ENCODE data around the gene CP. TPM values are rescaled to one million over a fixed set of nuclear protein-coding genes. Genes with fewer than 3 reads are reported as not detected.
"Not testable (repeated sequence)": the region's sequence is repeated elsewhere in the genome, so short reads cannot be mapped to it uniquely, and the experiment has no call there.

CP gene
- total RNA-seq (2014; rRNA removed; shearing (Covaris generic)) = 0.43 and 0.53 TPM in 2 replicates
- 0.09 and 3.0 TPM in 2 replicates for polyA plus RNA-seq (2015; cell fraction: cytosol; rRNA removed)
- 0.38 and 12.2 TPM in 2 replicates for polyA plus RNA-seq (2015; cell fraction: nucleus; rRNA removed)

DNA sequence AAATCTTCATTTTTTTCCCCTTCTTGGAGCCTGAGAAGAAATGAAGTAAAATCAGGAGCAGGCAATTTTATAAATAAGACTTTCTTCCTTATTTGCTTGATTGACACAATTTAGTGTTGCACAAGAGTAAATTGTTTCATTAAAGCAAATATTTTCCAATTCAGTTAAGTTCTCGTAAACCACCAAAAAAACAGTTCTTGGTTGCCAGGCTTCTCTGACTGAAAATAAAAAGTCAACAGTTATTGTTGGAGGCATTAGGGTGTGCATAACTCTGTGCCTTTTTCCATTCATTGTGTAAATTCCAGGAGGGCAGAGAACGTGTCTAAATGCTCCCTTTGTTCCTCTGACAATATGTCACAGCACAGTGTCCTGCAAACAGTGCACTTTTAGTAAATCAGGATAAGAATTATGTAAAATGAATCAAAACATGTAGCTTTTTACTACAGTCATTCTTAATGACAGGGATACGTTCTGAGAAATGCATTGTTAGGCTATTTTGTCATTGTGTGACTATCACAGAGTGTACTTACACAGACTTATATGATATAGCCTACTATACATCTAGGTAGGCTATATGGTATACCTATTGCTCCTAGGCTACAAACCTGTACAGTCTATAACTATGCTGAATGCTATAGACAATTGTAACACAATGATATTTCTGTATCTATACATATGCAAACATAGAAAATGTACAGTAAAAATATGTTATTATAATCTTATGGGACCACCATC is at the start of gene CP:
CP (minus strand) TSS at position 47 of the 735 bp plus-strand sequence; CDS start at position 10, 37 bp downstream.
- in situ Hi-C loops (cut with HindIII; ENCODE audit: low pct_unique_long_range_greater_than_20kb, low sequenced_read_pairs) = no loop called here
- DNase-seq (ENCODE audit: low read depth, low spot score) = peak; percentile 61

DNA sequence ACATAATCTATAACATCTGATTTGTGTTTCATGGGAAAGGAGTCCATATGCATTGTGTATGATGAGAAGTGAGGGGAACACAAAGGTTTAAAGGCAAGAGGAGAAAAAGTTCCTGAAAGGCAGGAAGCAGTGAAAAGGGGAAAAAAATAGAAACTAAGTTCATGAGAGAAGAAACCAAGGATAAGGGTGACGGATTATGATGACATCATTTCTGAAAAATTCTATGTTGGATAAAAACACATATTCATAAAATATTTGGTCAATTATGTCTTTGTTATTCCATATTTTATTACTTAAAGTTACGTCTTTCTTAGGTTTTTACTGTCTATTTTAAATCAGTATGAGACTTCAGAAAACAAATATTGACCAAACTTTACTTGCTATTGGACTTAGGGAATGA is 48.6 kb upstream of the CP start:
- no peak for DNase-seq (ENCODE audit: low read depth, low spot score)
- in situ Hi-C loops (cut with HindIII; ENCODE audit: low pct_unique_long_range_greater_than_20kb, low sequenced_read_pairs) = no loop called here

DNA sequence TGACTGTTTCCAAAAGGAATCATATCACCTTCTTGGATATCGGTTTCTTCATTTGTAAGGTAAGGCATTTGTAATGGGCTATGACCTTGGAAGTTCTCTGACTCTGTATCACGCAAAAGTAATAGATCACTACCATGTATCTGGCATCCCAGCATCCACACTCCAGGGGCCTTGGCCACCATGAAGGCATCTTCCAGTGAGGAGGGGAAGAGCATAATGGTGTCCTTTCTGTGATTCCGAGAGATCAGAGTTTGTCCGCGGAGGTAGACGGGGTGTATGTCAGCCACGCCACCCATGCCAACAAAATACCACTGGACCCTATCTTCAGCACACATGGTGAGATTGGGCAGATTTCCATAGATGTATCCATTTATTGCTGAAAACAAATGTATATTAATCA is 48.1 kb upstream of the CP start:
- in situ Hi-C loops (cut with HindIII; ENCODE audit: low pct_unique_long_range_greater_than_20kb, low sequenced_read_pairs) = no loop called here
- no peak for DNase-seq (ENCODE audit: low read depth, low spot score)

DNA sequence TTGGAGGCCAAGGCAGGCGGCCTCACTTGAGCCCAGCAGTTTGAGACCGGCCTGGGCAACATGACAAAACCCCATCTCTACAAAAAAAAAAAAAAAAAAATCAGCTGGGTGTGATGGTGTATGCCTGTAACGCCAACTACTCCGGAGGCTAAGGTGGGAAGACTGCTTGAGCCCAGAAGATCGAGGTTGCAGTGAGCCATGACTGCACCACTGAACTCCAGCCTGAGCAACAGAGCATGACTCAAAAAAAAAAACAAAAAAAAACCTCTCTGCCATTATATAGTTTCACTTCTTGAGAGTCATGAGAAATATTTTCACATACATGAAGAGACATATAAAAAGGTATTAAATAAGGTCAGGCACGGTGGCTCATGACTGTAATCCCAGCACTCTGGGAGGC is 45.9 kb upstream of the CP start:
- DNase-seq (ENCODE audit: low read depth, low spot score) = no peak
- in situ Hi-C loops (cut with HindIII; ENCODE audit: low pct_unique_long_range_greater_than_20kb, low sequenced_read_pairs) = no loop called here

DNA sequence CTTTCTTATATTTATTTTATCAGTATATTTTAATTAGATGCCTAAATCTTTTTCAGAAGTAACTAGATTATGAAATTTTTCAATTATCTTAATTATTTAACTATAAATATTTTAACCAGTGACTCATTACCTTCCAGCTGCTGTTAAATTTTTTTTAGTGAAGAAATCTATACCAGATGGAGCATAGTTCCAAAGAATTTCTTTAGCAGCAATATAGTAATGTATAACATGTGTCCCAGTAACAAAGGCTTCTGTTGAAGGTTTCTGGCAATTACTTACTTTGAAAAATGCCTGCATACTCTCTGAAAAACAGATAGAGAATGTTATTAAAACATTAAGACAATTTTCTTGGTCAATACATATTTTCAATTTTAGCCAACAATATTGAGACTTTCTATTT is 45.1 kb upstream of the CP start:
- in situ Hi-C loops (cut with HindIII; ENCODE audit: low pct_unique_long_range_greater_than_20kb, low sequenced_read_pairs) = no loop called here

DNA sequence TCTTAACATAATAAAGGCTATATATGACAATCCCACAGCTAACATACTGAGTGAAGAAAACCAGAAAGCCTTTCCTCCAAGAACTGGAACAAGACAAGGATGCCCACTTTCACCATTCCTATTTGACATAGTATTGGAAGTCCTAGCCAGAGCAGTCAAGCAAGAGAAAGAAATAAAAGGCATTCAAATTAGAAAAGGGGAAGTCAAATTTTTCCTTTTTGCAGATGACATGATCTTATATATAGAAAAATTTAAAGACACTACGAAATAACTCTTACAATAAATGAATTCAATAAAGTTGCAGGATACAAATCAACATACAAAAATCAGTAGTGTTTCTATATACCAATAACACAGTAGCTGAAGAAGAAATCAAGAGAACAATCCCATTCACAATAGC is 42.2 kb upstream of the CP start:
- in situ Hi-C loops (cut with HindIII; ENCODE audit: low pct_unique_long_range_greater_than_20kb, low sequenced_read_pairs) = no loop called here

More for the DNA sequence above, 45.1 kb upstream of the CP start:
- DNase-seq (ENCODE audit: low read depth, low spot score) = no peak

DNA sequence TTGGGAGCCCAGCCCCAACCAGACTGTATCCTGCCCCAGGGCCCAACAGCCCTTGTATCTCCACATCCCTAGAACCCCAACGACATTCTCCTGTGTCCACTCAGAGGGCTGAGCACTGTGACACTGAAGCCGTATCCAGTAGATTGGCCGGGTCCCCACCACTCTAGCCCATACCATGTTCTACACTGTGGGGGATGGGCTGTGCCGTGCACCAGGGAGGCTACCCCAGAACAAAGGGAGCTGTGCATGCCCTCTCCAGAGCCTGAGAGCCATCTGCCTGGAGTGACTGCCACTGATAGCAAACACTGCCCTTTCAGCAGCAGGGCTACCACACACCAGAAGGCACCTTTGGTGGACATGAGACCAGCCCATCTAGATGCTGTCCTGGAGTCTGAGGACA is 37.1 kb upstream of the CP start:
- in situ Hi-C loops (cut with HindIII; ENCODE audit: low pct_unique_long_range_greater_than_20kb, low sequenced_read_pairs) = no loop called here
- DNase-seq (ENCODE audit: low read depth, low spot score) = no peak

More for the DNA sequence above, 42.2 kb upstream of the CP start:
- DNase-seq (ENCODE audit: low read depth, low spot score) = no peak

DNA sequence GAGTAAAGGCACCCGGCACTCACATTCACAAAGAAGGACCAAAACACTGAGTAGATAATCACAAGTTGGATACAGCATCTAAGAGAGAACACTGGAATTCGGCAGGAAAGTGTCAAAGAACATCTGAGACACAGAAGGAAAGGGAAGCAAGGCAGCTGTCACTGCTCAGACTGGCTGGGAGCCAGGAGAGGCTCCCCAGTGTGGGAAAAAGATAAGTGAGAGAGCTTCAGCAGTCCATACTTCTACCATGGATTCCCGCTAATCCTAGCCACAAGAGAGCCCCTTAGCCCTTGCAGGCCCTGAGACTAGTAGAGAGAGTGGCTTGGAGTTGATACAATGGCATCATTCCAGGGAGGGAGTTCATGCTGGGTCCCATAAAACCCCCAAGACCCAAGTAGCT is 36.7 kb upstream of the CP start:
- in situ Hi-C loops (cut with HindIII; ENCODE audit: low pct_unique_long_range_greater_than_20kb, low sequenced_read_pairs) = no loop called here
- DNase-seq (ENCODE audit: low read depth, low spot score) = no peak

DNA sequence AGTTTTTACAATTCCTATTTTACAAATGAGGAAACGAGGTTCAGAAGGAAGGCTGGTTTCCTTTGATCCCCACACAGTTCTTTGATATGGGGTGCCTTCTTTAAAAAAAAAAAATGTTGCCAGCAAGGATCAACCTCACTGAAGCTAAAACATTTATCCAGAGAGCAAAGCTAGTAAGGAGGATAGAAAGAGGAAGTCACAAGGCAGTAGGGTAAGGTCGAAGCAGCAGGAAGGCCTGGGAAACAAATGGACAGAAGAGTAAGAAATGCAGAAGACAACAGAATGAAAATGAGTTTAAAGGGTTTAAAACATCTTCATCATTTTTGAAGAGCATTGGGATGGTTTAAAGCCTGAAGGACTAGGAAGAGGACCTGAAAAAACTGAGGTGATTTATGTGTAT is 30.6 kb upstream of the CP start:
- in situ Hi-C loops (cut with HindIII; ENCODE audit: low pct_unique_long_range_greater_than_20kb, low sequenced_read_pairs) = no loop called here
- DNase-seq (ENCODE audit: low read depth, low spot score) = no peak

DNA sequence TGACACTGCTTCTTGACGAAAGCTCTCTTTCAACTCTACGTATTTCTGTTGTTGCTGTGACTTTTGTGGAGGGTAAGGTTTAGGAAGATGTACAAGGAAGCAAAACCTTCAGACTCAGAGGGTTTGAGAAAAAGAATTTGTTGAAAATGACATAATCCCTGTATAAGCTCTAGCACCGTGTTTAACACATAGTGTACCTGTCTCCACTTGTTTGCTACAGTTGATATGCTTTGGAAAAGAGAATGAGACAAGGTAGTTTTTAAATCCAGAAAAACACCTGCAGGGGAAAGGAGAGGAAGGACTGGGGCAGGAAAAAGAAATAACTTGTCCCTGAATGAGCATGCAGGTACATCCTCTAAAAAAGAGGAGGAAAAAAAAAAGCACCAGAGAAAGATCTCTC is 29.6 kb upstream of the CP start:
- in situ Hi-C loops (cut with HindIII; ENCODE audit: low pct_unique_long_range_greater_than_20kb, low sequenced_read_pairs) = no loop called here

DNA sequence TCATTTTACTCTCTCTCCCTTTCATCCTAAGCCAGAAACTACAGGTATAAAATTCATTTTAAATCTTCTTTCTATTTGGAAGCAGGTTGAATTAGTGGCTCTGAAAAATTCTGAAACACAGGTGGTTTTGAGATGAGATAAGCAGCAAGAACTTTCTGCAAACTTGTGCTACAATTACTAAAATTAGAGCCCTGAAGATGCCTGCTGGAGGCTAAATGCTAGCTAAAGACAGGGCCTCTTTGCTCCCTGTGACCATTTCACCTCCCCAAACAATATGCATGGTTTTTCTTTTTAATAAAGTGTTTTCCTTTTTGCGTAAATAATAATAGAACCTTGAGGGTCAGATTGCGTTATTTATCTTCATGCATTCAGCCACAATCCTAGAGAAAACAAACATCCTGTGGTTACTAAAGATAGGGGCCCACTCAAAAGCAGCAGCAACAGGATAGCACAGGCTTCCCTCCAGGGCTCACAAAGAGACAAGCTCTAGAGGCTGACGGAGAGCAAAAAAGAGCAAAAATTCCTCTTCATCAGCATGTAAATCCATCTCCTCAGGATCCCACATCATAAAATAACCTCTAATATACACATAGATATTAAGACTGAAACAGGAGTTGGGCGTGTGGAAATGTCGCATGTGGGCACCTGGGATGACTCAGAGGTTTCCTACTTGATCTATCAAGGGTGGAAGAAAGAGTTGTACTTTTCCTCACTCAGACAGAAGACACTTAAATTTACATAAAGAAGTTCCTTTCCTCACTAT is 26.5 kb upstream of the CP start:
- no peak for DNase-seq (ENCODE audit: low read depth, low spot score)
- in situ Hi-C loops (cut with HindIII; ENCODE audit: low pct_unique_long_range_greater_than_20kb, low sequenced_read_pairs) = no loop called here

More for the DNA sequence above, 29.6 kb upstream of the CP start:
- DNase-seq (ENCODE audit: low read depth, low spot score) = no peak

DNA sequence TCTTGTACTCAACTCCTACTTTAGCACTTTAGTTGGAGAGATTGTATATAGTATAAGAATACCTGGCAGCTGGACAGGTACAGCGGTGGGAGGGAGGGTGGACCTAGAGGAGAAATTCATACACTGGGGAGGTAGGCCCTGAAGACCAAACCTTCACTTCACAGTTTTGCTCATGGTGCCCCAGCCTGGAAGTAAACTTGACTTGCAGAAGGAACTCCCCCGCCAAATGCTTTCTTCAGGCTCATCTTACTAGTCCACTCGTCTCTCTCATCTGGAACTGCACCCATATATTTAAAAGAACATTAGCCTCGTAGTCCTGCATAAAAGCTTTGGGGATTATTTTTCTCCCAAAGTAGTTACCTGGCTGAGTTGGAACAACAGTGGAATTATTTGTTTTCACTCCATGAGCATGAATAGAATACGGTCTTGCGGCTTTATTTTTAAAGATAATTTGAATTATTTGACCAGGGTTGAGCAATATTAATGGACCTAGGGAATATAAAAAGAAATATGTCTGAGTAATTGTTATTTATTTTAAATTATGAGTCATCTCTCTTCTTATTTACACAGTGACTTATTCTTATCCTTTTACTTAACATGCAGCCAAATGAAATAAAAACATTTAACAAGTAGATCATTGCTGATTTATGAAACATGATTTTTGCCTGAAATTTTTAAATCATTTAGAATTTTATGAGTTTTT is 25.5 kb upstream of the CP start:
- DNase-seq (ENCODE audit: low read depth, low spot score) = no peak
- in situ Hi-C loops (cut with HindIII; ENCODE audit: low pct_unique_long_range_greater_than_20kb, low sequenced_read_pairs) = no loop called here

DNA sequence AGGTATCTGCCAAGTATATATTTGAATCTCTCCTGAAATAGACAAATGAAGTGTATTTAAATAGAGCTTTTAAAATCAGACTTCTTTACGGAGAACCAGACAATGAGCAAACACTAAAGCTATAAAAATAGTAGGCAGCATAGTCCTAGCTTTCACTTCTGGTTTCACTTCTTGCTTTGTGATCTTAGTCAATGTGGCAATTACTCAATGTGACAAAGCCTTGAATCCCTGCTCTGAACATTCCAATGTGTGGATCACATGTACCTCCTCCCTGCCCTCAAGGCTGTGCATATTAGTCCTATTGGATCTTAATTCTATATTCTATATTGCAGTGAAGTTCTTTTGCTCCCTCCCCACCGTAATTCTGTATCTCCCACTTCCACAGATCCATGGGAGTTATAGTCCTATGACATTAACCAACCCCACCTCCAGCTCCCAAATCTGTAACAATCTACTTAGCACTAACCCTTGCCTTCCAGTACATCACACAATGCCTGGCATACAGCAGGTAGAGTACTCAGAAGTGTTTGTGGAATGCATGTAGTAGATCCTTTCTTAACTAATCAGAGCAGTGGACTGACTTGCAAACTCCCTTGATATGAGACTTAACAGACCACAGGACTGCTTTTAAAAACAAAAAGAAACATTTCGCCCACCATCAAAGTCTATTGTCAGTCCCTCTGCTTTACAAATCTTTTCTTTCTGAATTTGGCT is 24.3 kb upstream of the CP start:
- peak; percentile 12 for DNase-seq (ENCODE audit: low read depth, low spot score)

DNA sequence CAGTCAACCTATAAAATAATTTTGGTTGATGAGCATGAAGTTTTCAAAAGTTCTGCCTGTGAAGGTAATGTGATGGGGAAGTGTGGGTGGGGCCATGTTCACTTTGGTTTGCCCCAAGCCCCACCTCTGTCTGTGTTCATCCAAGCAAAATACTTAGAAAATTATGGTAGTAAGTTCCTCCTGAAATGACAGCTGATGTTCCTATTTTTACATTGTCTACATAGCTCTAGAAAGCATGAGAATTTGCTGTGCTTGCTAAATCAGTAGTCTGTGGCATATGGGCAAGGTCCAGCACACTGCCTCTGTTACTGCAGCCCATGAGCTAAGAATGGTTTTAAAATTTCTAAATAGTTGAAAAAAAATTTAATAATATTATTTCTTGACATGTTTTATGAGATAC is 21.9 kb upstream of the CP start:
- no peak for DNase-seq (ENCODE audit: low read depth, low spot score)
- in situ Hi-C loops (cut with HindIII; ENCODE audit: low pct_unique_long_range_greater_than_20kb, low sequenced_read_pairs) = no loop called here

More for the DNA sequence above, 24.3 kb upstream of the CP start:
- in situ Hi-C loops (cut with HindIII; ENCODE audit: low pct_unique_long_range_greater_than_20kb, low sequenced_read_pairs) = no loop called here

DNA sequence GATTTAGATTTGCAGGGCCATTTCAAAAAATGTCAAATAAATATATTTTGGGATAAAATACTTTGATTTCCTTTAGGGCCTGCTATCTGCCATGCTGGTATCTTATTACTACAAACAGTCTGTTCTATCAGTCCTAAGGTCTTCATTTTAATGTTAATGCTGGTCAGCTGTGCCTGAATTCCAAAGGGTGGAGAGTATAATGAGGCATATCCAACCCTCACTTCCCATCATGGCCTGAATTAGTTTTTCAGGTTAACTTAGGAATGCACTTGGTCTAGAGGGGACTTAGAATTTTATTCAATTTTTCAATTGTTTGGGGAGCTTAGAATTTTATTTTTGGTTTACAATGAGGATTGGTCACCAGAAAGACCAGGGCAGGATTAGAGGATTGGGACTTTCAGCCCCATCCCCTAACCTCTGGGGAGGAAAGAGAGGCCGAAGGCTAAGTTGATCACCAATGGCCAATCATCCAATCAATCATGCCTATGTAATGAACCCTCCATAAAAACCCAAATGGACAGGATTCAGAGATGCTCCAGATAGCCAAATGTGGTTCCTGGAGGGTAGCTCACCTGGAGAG is 17.8 kb upstream of the CP start:
- no peak for DNase-seq (ENCODE audit: low read depth, low spot score)
- in situ Hi-C loops (cut with HindIII; ENCODE audit: low pct_unique_long_range_greater_than_20kb, low sequenced_read_pairs) = no loop called here

DNA sequence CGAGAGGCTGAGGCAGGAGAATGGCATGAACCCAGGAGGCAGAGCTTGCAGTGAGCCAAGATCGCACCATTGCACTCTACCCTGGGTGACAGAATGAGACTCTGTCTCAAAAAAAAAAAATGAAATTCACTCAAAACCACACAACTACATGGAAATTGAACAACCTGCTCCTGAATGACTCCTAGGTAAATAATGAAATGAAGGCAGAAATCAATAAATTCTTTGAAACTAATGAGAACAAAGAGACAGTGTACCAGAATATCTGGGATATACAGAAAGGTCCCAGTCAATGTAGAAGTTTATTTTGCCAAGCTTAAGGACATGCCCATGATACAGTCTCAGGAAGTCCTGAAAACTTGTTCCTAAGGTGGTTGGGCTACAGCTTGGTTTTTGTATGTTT is 16.6 kb upstream of the CP start:
- DNase-seq (ENCODE audit: low read depth, low spot score); in situ Hi-C loops (cut with HindIII; ENCODE audit: low pct_unique_long_range_greater_than_20kb, low sequenced_read_pairs): not testable (repeated sequence)

DNA sequence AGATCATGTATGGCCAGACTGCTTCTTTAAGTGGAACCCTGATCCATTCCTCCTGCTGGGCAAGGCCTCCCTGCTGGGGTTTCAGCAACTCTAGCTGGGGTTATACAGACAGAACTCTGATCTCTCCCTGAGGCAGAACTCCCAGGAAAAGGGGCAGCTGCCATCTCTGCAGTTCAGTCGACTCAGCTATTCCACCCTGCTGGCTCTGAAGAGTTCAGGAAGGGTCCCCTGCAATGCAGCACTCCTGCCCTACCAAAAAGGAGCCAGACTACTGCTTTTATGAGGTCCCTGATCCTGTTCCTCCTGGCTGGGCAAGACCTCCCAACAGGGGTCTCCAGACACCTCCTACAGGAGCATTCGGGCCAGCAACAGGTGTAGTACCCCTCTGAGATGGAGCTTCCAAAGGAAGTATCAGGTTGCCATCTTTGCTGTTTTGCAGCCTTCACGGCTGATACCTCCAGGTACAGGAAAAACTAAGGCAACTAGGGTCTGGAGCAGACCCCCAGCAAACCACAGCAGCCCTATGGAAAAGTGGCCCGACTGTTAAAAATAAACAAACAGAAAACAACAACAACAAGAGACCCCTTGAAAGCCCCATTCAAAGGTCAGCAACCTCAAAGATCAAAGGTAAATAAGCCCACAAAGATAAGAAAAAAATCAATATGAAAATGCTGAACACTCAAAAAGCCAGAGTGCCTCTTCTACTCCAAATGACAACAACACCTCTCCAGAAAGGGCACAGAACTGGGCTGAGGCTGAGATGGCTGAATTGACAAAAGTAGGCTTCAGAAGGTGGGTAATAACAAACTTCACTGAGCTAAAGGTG is 14.2 kb upstream of the CP start:
- in situ Hi-C loops (cut with HindIII; ENCODE audit: low pct_unique_long_range_greater_than_20kb, low sequenced_read_pairs) = no loop called here

More for the DNA sequence above, 14.2 kb upstream of the CP start:
- DNase-seq (ENCODE audit: low read depth, low spot score) = no peak
